Measurements from ENCODE around the gene TXNRD2.
"Not testable (repeated sequence)": the region's sequence is repeated elsewhere in the genome, so short reads cannot be mapped to it uniquely, and the experiment has no call there.

DNA sequence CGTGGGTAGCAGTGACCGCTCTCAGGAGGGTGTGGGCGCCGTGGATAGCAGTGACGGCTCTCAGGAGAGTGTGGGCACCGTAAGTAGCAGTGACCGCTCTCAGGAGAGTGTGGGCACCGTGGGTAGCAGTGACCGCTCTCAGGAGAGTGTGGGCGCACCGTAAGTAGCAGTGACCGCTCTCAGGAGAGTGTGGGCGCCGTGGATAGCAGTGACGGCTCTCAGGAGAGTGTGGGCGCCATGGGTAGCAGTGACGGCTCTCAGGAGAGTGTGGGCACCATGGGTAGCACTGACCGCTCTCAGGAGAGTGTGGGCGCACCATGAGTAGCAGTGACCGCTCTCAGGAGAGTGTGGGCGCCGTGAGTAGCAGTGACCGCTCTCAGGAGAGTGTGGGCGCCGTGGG, 34.8 kb downstream of the TXNRD2 start:
- TF ChIP-seq, protein P1, sequence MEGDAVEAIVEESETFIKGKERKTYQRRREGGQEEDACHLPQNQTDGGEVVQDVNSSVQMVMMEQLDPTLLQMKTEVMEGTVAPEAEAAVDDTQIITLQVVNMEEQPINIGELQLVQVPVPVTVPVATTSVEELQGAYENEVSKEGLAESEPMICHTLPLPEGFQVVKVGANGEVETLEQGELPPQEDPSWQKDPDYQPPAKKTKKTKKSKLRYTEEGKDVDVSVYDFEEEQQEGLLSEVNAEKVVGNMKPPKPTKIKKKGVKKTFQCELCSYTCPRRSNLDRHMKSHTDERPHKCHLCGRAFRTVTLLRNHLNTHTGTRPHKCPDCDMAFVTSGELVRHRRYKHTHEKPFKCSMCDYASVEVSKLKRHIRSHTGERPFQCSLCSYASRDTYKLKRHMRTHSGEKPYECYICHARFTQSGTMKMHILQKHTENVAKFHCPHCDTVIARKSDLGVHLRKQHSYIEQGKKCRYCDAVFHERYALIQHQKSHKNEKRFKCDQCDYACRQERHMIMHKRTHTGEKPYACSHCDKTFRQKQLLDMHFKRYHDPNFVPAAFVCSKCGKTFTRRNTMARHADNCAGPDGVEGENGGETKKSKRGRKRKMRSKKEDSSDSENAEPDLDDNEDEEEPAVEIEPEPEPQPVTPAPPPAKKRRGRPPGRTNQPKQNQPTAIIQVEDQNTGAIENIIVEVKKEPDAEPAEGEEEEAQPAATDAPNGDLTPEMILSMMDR (IDR thresholded peaks at IDR 0.05; ENCODE audit: low read depth, low read length), result not testable (repeated sequence)
- TF ChIP-seq EZH2phosphoT487 (IDR thresholded peaks at IDR 0.05; ENCODE audit: low read depth), result not testable (repeated sequence)
